Upper lobe of right lung (tissue), 1 donor: ENCODE measurements around the gene TBX4. TPM values are rescaled to one million over a fixed set of nuclear protein-coding genes. Genes with fewer than 3 reads are reported as not detected.

ENCODE experiments used
- ATAC-seq: fragments of 200-7000 bp; cut with Tn5 transposase; one replicate; pipeline ENCODE4 v1.9.1; 2020; ENCODE audit warnings: mild to moderate bottlenecking, moderate library complexity
- DNase-seq: peaks from one replicate; pipeline ENCODE4 v3.0.0-alpha.2; 2020
- H3K27ac ChIP-seq: fragments of 200-600 bp; one replicate; pipeline ENCODE4 v1.8.0; 2022
- H3K27me3 ChIP-seq: fragments of 200-600 bp; one replicate; pipeline ENCODE4 v1.8.0; 2022; ENCODE audit warnings: mild to moderate bottlenecking
- H3K36me3 ChIP-seq: fragments of 200-600 bp; one replicate; pipeline ENCODE4 v1.8.0; 2022
- H3K4me1 ChIP-seq: fragments of 200-600 bp; one replicate; pipeline ENCODE4 v1.8.0; 2022
- H3K4me3 ChIP-seq: fragments of 200-600 bp; one replicate; pipeline ENCODE4 v1.8.0; 2022; ENCODE audit warnings: mild to moderate bottlenecking
- H3K9me3 ChIP-seq: fragments of 200-600 bp; one replicate; pipeline ENCODE4 v1.8.0; 2022
- CTCF ChIP-seq: fragments of 200-600 bp; IDR thresholded peaks from one replicate; pipeline ENCODE4 v1.8.0; 2022; ENCODE audit warnings: antibody characterized with exemption
- intact Hi-C: fragments of 100-400 bp; cut with DNase I; formaldehyde crosslinking; loops from one replicate; pipeline ENCODE4 v1.11.0; 2022
- total RNA-seq: library from RNA; stranded (reverse); fragmentation: NEBNext Ultra II Directional; extraction: Animal tissue kit (Norgen Biotek cat#: 25700); gene quantifications from one replicate; pipeline ENCODE4 v1.2.1, GENCODE V29; 2021
- donor health status: DM: no; HTN: yes; CAD: no; lungs with severe emphysema.

The TBX4 gene
- total RNA-seq, 1 donor from 2014 or later = 28.6 TPM

- Histone ChIP-seq H3K9me3 (no peaks in the 10 kb centered on the region), H3K27ac (peak overlapping the region; percentile 87), H3K36me3 (no peaks in the 10 kb centered on the region), H3K4me3 (no peak overlapping the region), H3K27me3 (peaks cover 76% of the 10 kb centered on the region), H3K4me1 (peaks cover 26% of the 10 kb centered on the region)
- no peak for ATAC-seq
- TF ChIP-seq CTCF = no peak
- intact Hi-C loops = no loop called here
- DNase-seq = no peak
Measured at GRCh38 chr17:61459142-61459809, 7.1 kb downstream of the TBX4 start.

GRCh38 chr17:61459939-61460718 lies 7.9 kb downstream of the TBX4 start:
- intact Hi-C loops = no loop called here

GRCh38 chr17:61460796-61461585 lies 8.8 kb downstream of the TBX4 start:
- ATAC-seq (no peak), DNase-seq (no peak)
- Histone ChIP-seq H3K36me3 (no peaks in the 10 kb centered on the region), H3K27ac (peak overlapping the region; percentile 77), H3K27me3 (peaks cover 59% of the 10 kb centered on the region), H3K4me3 (peak overlapping the region; percentile 28), H3K4me1 (peaks cover 33% of the 10 kb centered on the region), H3K9me3 (no peaks in the 10 kb centered on the region)
- no peak for TF ChIP-seq CTCF
- intact Hi-C loops = no loop called here

More at GRCh38 chr17:61459939-61460718, 7.9 kb downstream of the TBX4 start:
- no peaks in the 10 kb centered on the region for H3K36me3 ChIP-seq
- TF ChIP-seq CTCF = no peak
- DNase-seq (no peak), ATAC-seq (no peak)
- H3K9me3 ChIP-seq = no peaks in the 10 kb centered on the region
- H3K4me3 ChIP-seq = no peak overlapping the region
- H3K27me3 ChIP-seq = peaks cover 67% of the 10 kb centered on the region
- H3K27ac ChIP-seq = peak overlapping the region; percentile 60
- H3K4me1 ChIP-seq = peaks cover 33% of the 10 kb centered on the region

- H3K27me3 ChIP-seq = peaks cover 53% of the 10 kb centered on the region
- peak overlapping the region; percentile 28 for H3K4me3 ChIP-seq
- no peaks in the 10 kb centered on the region for H3K9me3 ChIP-seq
- intact Hi-C loops = no loop called here
- DNase-seq = no peak
- peaks cover 33% of the 10 kb centered on the region for H3K4me1 ChIP-seq
- TF ChIP-seq CTCF = no peak
- peak overlapping the region; percentile 77 for H3K27ac ChIP-seq
- H3K36me3 ChIP-seq = no peaks in the 10 kb centered on the region
- no peak for ATAC-seq
Measured at GRCh38 chr17:61461586-61461966, 9.4 kb downstream of the TBX4 start.

- DNase-seq (no peak), ATAC-seq (no peak)
- Histone ChIP-seq H3K4me1 (peaks cover 33% of the 10 kb centered on the region), H3K27ac (peak overlapping the region; percentile 77), H3K9me3 (no peaks in the 10 kb centered on the region), H3K36me3 (no peaks in the 10 kb centered on the region), H3K27me3 (peaks cover 47% of the 10 kb centered on the region), H3K4me3 (peak overlapping the region; percentile 28)
- intact Hi-C loops = no loop called here
- TF ChIP-seq CTCF = no peak
Measured at GRCh38 chr17:61461967-61462718, 9.9 kb downstream of the TBX4 start.
